Epithelial cell of esophagus (primary cell): ENCODE data around the gene TENT4A.
A peak's percentile ranks its signal among the peaks of the same experiment; 100 is the strongest.

Experiments
- DNase-seq: peaks from one replicate; pipeline ENCODE4 v3.0.0; 2010; ENCODE audit warnings: low read depth
- H3K4me3 ChIP-seq: 2 replicates; pipeline ENCODE4 v1.5.1; 2011; ENCODE audit warnings: mild to moderate bottlenecking, low read length, control low read depth
- CTCF ChIP-seq: IDR thresholded peaks from 2 replicates; pipeline ENCODE4 v1.5.1; 2011; ENCODE audit warnings: low read depth, mild to moderate bottlenecking, low read length, control low read depth, inconsistent platforms; ENCODE audit not compliant: insufficient read depth; ENCODE audit errors: missing control alignments

Gene TENT4A

GRCh38 chr5:6674886-6675285, 38.3 kb upstream of the TENT4A start:
- no peak for TF ChIP-seq CTCF
- no peak for DNase-seq

GRCh38 chr5:6675784-6676491, 37.3 kb upstream of the TENT4A start:
- peak; percentile 26 for TF ChIP-seq CTCF
- no peak for DNase-seq
- H3K4me3 ChIP-seq = no peak overlapping the region

More at GRCh38 chr5:6674886-6675285, 38.3 kb upstream of the TENT4A start:
- no peak overlapping the region for H3K4me3 ChIP-seq

- no peak overlapping the region for H3K4me3 ChIP-seq
- peak; percentile 77 for DNase-seq
These were observed 36.5 kb upstream of the TENT4A start for GRCh38 chr5:6676702-6677101.

GRCh38 chr5:6678385-6678784, 34.8 kb upstream of the TENT4A start:
- no peak for TF ChIP-seq CTCF

More at GRCh38 chr5:6676702-6677101, 36.5 kb upstream of the TENT4A start:
- TF ChIP-seq CTCF = no peak

GRCh38 chr5:6680922-6681321, 32.3 kb upstream of the TENT4A start:
- DNase-seq = no peak
- no peak for TF ChIP-seq CTCF
- no peak overlapping the region for H3K4me3 ChIP-seq

More at GRCh38 chr5:6678385-6678784, 34.8 kb upstream of the TENT4A start:
- DNase-seq = no peak
- no peak overlapping the region for H3K4me3 ChIP-seq

- TF ChIP-seq CTCF = no peak
- H3K4me3 ChIP-seq = no peak overlapping the region
- no peak for DNase-seq
These were observed 31.6 kb upstream of the TENT4A start for GRCh38 chr5:6681682-6682081.

GRCh38 chr5:6682239-6682638, 31.0 kb upstream of the TENT4A start:
- no peak for TF ChIP-seq CTCF
- DNase-seq = no peak
- no peak overlapping the region for H3K4me3 ChIP-seq
